Gastroesophageal sphincter (tissue), 4 donors: ENCODE results near the gene LHX5. TPM values are rescaled to one million over a fixed set of nuclear protein-coding genes. Genes with fewer than 3 reads are reported as not detected.

Experiments
- ATAC-seq: fragments of 150-250 bp; one replicate; pipeline ENCODE4 v1.9.1; 2016; ENCODE audit warnings: mild to moderate bottlenecking, moderate library complexity
- H3K27ac ChIP-seq, 4 donors: fragments of 200-600 bp; sonication (generic) in 3 of 4; 1 replicate in 3 of 4; 2 replicates in 1 of 4; pipeline ENCODE4 v1.5.1; 2016 to 2019
- H3K27me3 ChIP-seq: fragments of 200-600 bp; sonication (generic); one replicate; pipeline ENCODE4 v1.5.1; 2019
- H3K36me3 ChIP-seq, 2 donors: fragments of 200-600 bp; sonication (generic); one replicate each; pipeline ENCODE4 v1.5.1; 2019; ENCODE audit warnings: control low read depth in 1 of 2
- H3K4me1 ChIP-seq, 3 donors: fragments of 200-600 bp; sonication (generic); 1 replicate in 2 of 3; 2 replicates in 1 of 3; pipeline ENCODE4 v1.5.1; 2016 to 2019; ENCODE audit warnings: control low read depth in 2 of 3
- H3K4me3 ChIP-seq, 2 donors: fragments of 200-600 bp; sonication (generic); one replicate each; pipeline ENCODE4 v1.5.1; 2019; ENCODE audit warnings: mild to moderate bottlenecking in 1 of 2, moderate library complexity in 1 of 2
- H3K9me3 ChIP-seq, 3 donors: fragments of 200-600 bp; sonication (generic); one replicate each; pipeline ENCODE4 v1.5.1; 2017 to 2019; ENCODE audit warnings: control low read depth in 2 of 3
- EP300 ChIP-seq: sonication (generic); formaldehyde crosslinking; IDR thresholded peaks from one replicate; pipeline ENCODE4 v1.6.1; 2017; ENCODE audit warnings: antibody characterized with exemption, mild to moderate bottlenecking
- POLR2A ChIP-seq, 2 donors: fragments of 450-650 bp; IDR thresholded peaks; one replicate each; pipeline ENCODE4 v1.6.1; 2017; ENCODE audit warnings: antibody characterized with exemption in 2 of 2, mild to moderate bottlenecking in 2 of 2, moderate library complexity in 1 of 2
- POLR2AphosphoS5 ChIP-seq: sonication (generic); formaldehyde crosslinking; IDR thresholded peaks from one replicate; pipeline ENCODE4 v1.6.1; 2017; ENCODE audit warnings: antibody characterized with exemption
- WGBS, 2 donors: methylation state at CpG; one replicate each; pipeline ENCODE4 v1.1.5; 2018; ENCODE audit warnings: low coverage in 1 of 2; 5-methylcytosine and 5-hydroxymethylcytosine counted together
- total RNA-seq, 4 donors: library from RNA; depleted of rRNA; stranded (reverse); fragments of >200 nt; gene quantifications; one replicate each; pipeline ENCODE4 v1.1.0, GENCODE V29; 2016
- TF ChIP-seq, protein P1 (sequence below), 4 experiments: fragments of 200-600 bp in 2 of 4; fragments of 450-650 bp in 2 of 4; sonication (generic) in 1 of 4; IDR thresholded peaks; one replicate each; pipeline ENCODE4 v1.5.1; 2017 to 2019; ENCODE audit warnings: antibody characterized with exemption in 4 of 4, mild to moderate bottlenecking in 2 of 4, moderate library complexity in 2 of 4

LHX5 gene
- total RNA-seq, 4 donors from 2014 or later, result not detected

- WGBS, 2 donors, result 67 to 86% methylated on average over 1 to 2 of the region's 2 CpGs
- Histone ChIP-seq H3K36me3 (no peaks in the 10 kb centered on the region), H3K9me3 (no peaks in the 10 kb centered on the region), H3K4me1 (peaks cover 0 to 20% (median 0%) of the 10 kb centered on the region in 3 donors), H3K27ac (no peak overlapping the region), H3K4me3 (no peak overlapping the region), H3K27me3 (peaks cover 4% of the 10 kb centered on the region)
- no peak for TF ChIP-seq POLR2AphosphoS5
- no peak for TF ChIP-seq POLR2A (IDR thresholded peaks at IDR 0.05)
- no peak for TF ChIP-seq EP300
- TF ChIP-seq, protein P1, sequence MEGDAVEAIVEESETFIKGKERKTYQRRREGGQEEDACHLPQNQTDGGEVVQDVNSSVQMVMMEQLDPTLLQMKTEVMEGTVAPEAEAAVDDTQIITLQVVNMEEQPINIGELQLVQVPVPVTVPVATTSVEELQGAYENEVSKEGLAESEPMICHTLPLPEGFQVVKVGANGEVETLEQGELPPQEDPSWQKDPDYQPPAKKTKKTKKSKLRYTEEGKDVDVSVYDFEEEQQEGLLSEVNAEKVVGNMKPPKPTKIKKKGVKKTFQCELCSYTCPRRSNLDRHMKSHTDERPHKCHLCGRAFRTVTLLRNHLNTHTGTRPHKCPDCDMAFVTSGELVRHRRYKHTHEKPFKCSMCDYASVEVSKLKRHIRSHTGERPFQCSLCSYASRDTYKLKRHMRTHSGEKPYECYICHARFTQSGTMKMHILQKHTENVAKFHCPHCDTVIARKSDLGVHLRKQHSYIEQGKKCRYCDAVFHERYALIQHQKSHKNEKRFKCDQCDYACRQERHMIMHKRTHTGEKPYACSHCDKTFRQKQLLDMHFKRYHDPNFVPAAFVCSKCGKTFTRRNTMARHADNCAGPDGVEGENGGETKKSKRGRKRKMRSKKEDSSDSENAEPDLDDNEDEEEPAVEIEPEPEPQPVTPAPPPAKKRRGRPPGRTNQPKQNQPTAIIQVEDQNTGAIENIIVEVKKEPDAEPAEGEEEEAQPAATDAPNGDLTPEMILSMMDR (IDR thresholded peaks at IDR 0.05), result no peak
- ATAC-seq, result no peak
Observed at GRCh38 chr12:113420996-113421595, 50.6 kb downstream of the LHX5 start.

DNA sequence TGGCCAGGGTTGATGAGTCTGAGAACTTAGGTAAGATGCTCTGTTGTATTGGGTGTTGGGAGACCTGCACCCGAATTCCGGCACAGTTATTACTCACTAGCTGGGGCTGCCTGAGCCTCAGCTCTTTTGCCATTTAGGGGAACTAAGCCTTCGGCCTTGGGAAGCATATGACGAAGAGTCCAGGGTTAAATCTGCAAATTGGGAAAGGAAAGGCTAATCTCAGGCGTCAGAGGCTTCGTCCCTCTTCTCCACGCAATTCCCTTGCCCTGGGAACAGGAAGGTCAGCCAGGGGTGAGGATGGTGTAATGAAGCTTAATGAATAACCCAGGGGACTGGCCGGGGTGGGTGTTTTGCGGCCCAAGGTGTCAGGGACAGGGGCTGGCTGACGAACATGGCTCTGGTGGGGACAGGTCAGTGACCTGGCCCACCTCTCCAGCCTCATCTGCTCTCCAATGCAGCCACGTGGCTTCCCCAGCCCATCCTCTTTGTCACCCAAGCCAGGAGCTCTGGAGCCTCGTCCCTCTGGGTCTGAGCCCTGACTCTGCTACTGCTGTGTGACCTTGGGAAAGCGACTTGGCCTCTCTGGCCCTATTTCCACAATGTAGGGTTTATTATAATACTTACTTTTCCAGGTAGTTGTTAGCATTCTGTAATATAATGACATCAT, 53.3 kb downstream of the LHX5 start:
- no peak overlapping the region for H3K27ac ChIP-seq
- 21% methylated on average over 6 of the region's 13 CpGs; no CpG with 5 or more reads in 1 of the 2 donors for WGBS, 2 donors
- no peaks in the 10 kb centered on the region for H3K9me3 ChIP-seq
- H3K4me3 ChIP-seq, result no peak overlapping the region
- peak; percentile 33 for ATAC-seq
- H3K36me3 ChIP-seq, result no peaks in the 10 kb centered on the region
- H3K27me3 ChIP-seq, result peaks cover 10% of the 10 kb centered on the region
- TF ChIP-seq POLR2A (IDR thresholded peaks at IDR 0.05), result no peak
- peak; percentile 16 for TF ChIP-seq POLR2AphosphoS5
- peaks cover 0 to 20% (median 0%) of the 10 kb centered on the region in 3 donors for H3K4me1 ChIP-seq

- H3K36me3 ChIP-seq, result no peaks in the 10 kb centered on the region
- H3K4me1 ChIP-seq, result peaks cover 0 to 4% (median 0%) of the 10 kb centered on the region in 3 donors
- 81% methylated on average over 2 of the region's 6 CpGs; no CpG with 5 or more reads in 1 of the 2 donors for WGBS, 2 donors
- TF ChIP-seq POLR2A (IDR thresholded peaks at IDR 0.05), result no peak
- TF ChIP-seq EP300, result no peak
- H3K4me3 ChIP-seq, result no peak overlapping the region
- peak overlapping the region in 1 of 4 donors; percentile 17 for H3K27ac ChIP-seq
- peaks cover 20% of the 10 kb centered on the region for H3K27me3 ChIP-seq
- no peaks in the 10 kb centered on the region for H3K9me3 ChIP-seq
- ATAC-seq, result no peak
Observed at GRCh38 chr12:113416091-113416754, 55.4 kb downstream of the LHX5 start.

- no peak for TF ChIP-seq POLR2AphosphoS5
- TF ChIP-seq POLR2A (IDR thresholded peaks at IDR 0.05), result no peak
- TF ChIP-seq, protein P1 (IDR thresholded peaks at IDR 0.05), result no peak
- no peak for TF ChIP-seq EP300
- no peak overlapping the region for H3K27ac ChIP-seq
- no peaks in the 10 kb centered on the region for H3K36me3 ChIP-seq
- peaks cover 0 to 4% (median 0%) of the 10 kb centered on the region in 3 donors for H3K4me1 ChIP-seq
- no peaks in the 10 kb centered on the region for H3K9me3 ChIP-seq
- no peak overlapping the region for H3K4me3 ChIP-seq
- no peak for ATAC-seq
- 73 to 74% methylated on average over 6 to 7 of the region's 9 CpGs for WGBS, 2 donors
- peaks cover 33% of the 10 kb centered on the region for H3K27me3 ChIP-seq
Observed at GRCh38 chr12:113414519-113415038, 57.1 kb downstream of the LHX5 start.

DNA sequence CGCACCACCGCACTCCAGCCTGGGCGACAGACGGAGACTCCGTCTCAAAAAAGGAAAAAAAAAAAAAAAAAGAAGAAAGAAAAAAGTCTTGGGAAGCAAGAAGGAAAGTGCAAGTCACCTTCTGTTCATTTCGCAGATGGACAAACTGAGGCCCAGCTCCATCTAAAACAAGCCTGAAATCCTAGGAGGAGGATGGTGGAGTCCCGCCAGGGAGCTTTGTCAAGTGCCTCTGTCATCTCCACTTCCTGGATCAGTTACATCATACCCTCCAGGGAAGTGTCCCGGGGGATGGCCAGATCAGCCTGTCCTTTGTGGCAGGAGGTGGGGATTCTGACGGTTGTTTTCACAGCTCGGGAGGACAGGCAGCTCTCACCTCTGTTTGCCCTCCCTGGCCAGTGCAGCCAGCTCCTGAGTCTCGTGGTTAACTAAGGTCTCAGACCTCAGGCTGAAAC, 58.2 kb downstream of the LHX5 start:
- 52% methylated on average over 6 to 10 of the region's 11 CpGs for WGBS, 2 donors
- H3K9me3 ChIP-seq, result no peaks in the 10 kb centered on the region
- H3K4me1 ChIP-seq, result peaks cover 0 to 2% (median 0%) of the 10 kb centered on the region in 3 donors
- H3K27me3 ChIP-seq, result peaks cover 39% of the 10 kb centered on the region
- no peak for ATAC-seq
- no peak overlapping the region for H3K4me3 ChIP-seq
- TF ChIP-seq POLR2A (IDR thresholded peaks at IDR 0.05) (no peak), POLR2AphosphoS5 (no peak), EP300 (no peak)
- TF ChIP-seq, protein P1 (IDR thresholded peaks at IDR 0.05), result no peak
- no peaks in the 10 kb centered on the region for H3K36me3 ChIP-seq
- no peak overlapping the region for H3K27ac ChIP-seq

Other genes starting within 250 kb of the LHX5 start
- gene SLC8B1, start 136.8 kb downstream of the LHX5 start, total RNA-seq, result 10 to 100 TPM; 20.9 to 44.2 (median 29.8) TPM
- 10 to 100 TPM; 23.1 to 54.4 (median 31.3) TPM for gene PLBD2, start 113.3 kb downstream of the LHX5 start, total RNA-seq
- 1 to 10 TPM in 1 of 4 donors, under 1 TPM in 1, not detected in 2; 0.39 to 5.5 TPM for gene SDS, start 68.0 kb downstream of the LHX5 start, total RNA-seq
- gene SDSL, start 49.5 kb downstream of the LHX5 start, total RNA-seq, result 1 to 10 TPM; 1.1 to 7.5 (median 2.6) TPM